Measurements from ENCODE around the gene BICD2.

The BICD2 gene

GRCh38 chr9:92721548-92721947, 43.1 kb downstream of the BICD2 start:
- Histone ChIP-seq H3K27ac (no peak overlapping the region), H3K27me3 (replicated peaks) (no peaks in the 10 kb centered on the region), H3K4me3 (ENCODE audit: low read depth, low read length) (no peak overlapping the region), H3K36me3 (replicated peaks) (peaks cover 55% of the 10 kb centered on the region)
- in situ Hi-C loops (cut with HindIII; ENCODE audit: low pct_ligation_motif_present, low sequenced_read_pairs): loop anchor here (25.0 kb wide), 1 partner anchor 91 kb away; no protein-coding TSS in a partner anchor
- DNase-seq: no peak
- no peak for TF ChIP-seq CTCF (IDR thresholded peaks at IDR 0.05; ENCODE audit: low read depth, low read length, missing control alignments)

- no peak overlapping the region for H3K27ac ChIP-seq
- peaks cover 59% of the 10 kb centered on the region for H3K36me3 ChIP-seq (replicated peaks)
- H3K27me3 ChIP-seq (replicated peaks): no peaks in the 10 kb centered on the region
- no peak overlapping the region for H3K4me3 ChIP-seq (ENCODE audit: low read depth, low read length)
- in situ Hi-C loops (cut with HindIII; ENCODE audit: low pct_ligation_motif_present, low sequenced_read_pairs): loop anchor here (25.0 kb wide), 1 partner anchor 91 kb away; no protein-coding TSS in a partner anchor
- TF ChIP-seq CTCF (IDR thresholded peaks at IDR 0.05; ENCODE audit: low read depth, low read length, missing control alignments): no peak
- no peak for DNase-seq
Measured at GRCh38 chr9:92720807-92721535, 43.7 kb downstream of the BICD2 start.

- H3K27me3 ChIP-seq (replicated peaks): no peaks in the 10 kb centered on the region
- H3K4me3 ChIP-seq (ENCODE audit: low read depth, low read length): no peak overlapping the region
- no peak overlapping the region for H3K27ac ChIP-seq
- DNase-seq: no peak
- in situ Hi-C loops (cut with HindIII; ENCODE audit: low pct_ligation_motif_present, low sequenced_read_pairs): loop anchor here (25.0 kb wide), 1 partner anchor 92 kb away; no protein-coding TSS in a partner anchor
- TF ChIP-seq CTCF (IDR thresholded peaks at IDR 0.05; ENCODE audit: low read depth, low read length, missing control alignments): no peak
- H3K36me3 ChIP-seq (replicated peaks): peaks cover 66% of the 10 kb centered on the region
Measured at GRCh38 chr9:92720209-92720765, 44.3 kb downstream of the BICD2 start.

- no peak for DNase-seq
- Histone ChIP-seq H3K4me3 (ENCODE audit: low read depth, low read length) (no peak overlapping the region), H3K36me3 (replicated peaks) (peaks cover 75% of the 10 kb centered on the region), H3K27ac (no peak overlapping the region), H3K27me3 (replicated peaks) (no peaks in the 10 kb centered on the region)
- in situ Hi-C loops (cut with HindIII; ENCODE audit: low pct_ligation_motif_present, low sequenced_read_pairs): loop anchor here (25.0 kb wide), 1 partner anchor 93 kb away; no protein-coding TSS in a partner anchor
- TF ChIP-seq CTCF (IDR thresholded peaks at IDR 0.05; ENCODE audit: low read depth, low read length, missing control alignments): no peak
Measured at GRCh38 chr9:92719028-92719647, 45.5 kb downstream of the BICD2 start.

GRCh38 chr9:92718086-92719001, 46.3 kb downstream of the BICD2 start:
- in situ Hi-C loops (cut with HindIII; ENCODE audit: low pct_ligation_motif_present, low sequenced_read_pairs): loop anchor here (25.0 kb wide), 1 partner anchor 94 kb away; no protein-coding TSS in a partner anchor
- no peak overlapping the region for H3K27ac ChIP-seq
- no peaks in the 10 kb centered on the region for H3K27me3 ChIP-seq (replicated peaks)
- no peak for DNase-seq
- no peak for TF ChIP-seq CTCF (IDR thresholded peaks at IDR 0.05; ENCODE audit: low read depth, low read length, missing control alignments)
- H3K36me3 ChIP-seq (replicated peaks): peaks cover 83% of the 10 kb centered on the region
- no peak overlapping the region for H3K4me3 ChIP-seq (ENCODE audit: low read depth, low read length)

Data from brain microvascular endothelial cell (primary cell).